Measurements from ENCODE around the gene PPP1R2. TPM values are rescaled to one million over a fixed set of nuclear protein-coding genes. Genes with fewer than 3 reads are reported as not detected.
A peak's percentile ranks its signal among the peaks of the same experiment; 100 is the strongest.

Gene PPP1R2
- total and polyA plus RNA-seq, 2 donors from 2014 or later = 34.0 to 49.0 TPM

DNA sequence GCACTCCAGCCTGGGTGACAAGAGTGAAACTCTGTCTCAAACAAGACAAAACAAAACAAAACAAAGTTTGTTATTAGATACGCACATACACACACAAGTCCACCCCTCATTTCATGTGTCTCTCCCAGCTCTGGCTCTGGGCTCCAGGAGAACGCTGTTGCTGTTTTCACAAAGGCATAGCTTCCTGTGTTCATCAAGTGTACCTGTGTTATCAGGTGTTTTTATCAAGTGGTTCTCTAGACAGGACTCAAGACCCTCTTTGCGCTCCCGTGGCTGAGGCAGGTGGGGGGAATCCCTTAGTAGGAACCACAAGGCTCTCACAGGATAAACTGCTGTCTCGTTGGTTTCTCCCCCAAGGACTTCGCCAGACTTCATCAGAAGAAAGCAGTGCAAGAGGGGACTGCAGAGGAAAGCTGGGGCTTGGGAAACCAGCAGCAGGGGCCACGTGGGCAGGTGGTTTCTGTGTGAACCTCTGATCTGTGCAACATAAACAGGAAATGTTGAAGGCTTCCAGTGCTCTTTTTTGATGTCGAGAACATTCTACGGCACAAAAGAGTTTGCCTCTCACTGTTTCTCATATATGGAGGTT lies 6.9 kb upstream of the PPP1R2 start:
- H3K36me3 ChIP-seq (ENCODE audit: control insufficient read depth in 2 of 3, insufficient read depth in 3 of 3, low read length in 3 of 3) = no peaks in the 10 kb centered on the region
- H3K4me1 ChIP-seq (ENCODE audit: control insufficient read depth in 2 of 3, insufficient read depth in 2 of 3, low read depth in 1 of 3, low read length in 3 of 3) = peaks cover 2 to 12% (median 3%) of the 10 kb centered on the region in 3 donors
- H3K27ac ChIP-seq (ENCODE audit: low read depth in 2 of 2, low read length in 2 of 2) = peak overlapping the region in 1 of 2 donors; percentile 23
- TF ChIP-seq, protein P1, sequence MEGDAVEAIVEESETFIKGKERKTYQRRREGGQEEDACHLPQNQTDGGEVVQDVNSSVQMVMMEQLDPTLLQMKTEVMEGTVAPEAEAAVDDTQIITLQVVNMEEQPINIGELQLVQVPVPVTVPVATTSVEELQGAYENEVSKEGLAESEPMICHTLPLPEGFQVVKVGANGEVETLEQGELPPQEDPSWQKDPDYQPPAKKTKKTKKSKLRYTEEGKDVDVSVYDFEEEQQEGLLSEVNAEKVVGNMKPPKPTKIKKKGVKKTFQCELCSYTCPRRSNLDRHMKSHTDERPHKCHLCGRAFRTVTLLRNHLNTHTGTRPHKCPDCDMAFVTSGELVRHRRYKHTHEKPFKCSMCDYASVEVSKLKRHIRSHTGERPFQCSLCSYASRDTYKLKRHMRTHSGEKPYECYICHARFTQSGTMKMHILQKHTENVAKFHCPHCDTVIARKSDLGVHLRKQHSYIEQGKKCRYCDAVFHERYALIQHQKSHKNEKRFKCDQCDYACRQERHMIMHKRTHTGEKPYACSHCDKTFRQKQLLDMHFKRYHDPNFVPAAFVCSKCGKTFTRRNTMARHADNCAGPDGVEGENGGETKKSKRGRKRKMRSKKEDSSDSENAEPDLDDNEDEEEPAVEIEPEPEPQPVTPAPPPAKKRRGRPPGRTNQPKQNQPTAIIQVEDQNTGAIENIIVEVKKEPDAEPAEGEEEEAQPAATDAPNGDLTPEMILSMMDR (IDR thresholded peaks at IDR 0.05; ENCODE audit: borderline replicate concordance, extremely low read depth, insufficient read depth) = no peak
- H3K9ac ChIP-seq (ENCODE audit: low read length in 3 of 3) = no peak overlapping the region
- peak in 1 of 5 donors; percentile 42 for DNase-seq
- intact Hi-C loops (cut with DNase I) = no loop called here
- H3K9me3 ChIP-seq (ENCODE audit: control insufficient read depth in 2 of 3, insufficient read depth in 1 of 3, low read length in 3 of 3) = no peaks in the 10 kb centered on the region
- no peak overlapping the region for H3K4me3 ChIP-seq (ENCODE audit: low read length in 3 of 3)
- no peaks in the 10 kb centered on the region for H3K27me3 ChIP-seq (ENCODE audit: control insufficient read depth, insufficient read depth, low read length)
- FAIRE-seq = no peak

GRCh38 chr3:195548987-195549386 lies 5.9 kb upstream of the PPP1R2 start:
- Histone ChIP-seq H3K4me3 (ENCODE audit: low read length in 3 of 3) (no peak overlapping the region), H3K36me3 (ENCODE audit: control insufficient read depth in 2 of 3, insufficient read depth in 3 of 3, low read length in 3 of 3) (no peaks in the 10 kb centered on the region), H3K9ac (ENCODE audit: low read length in 3 of 3) (no peak overlapping the region), H3K9me3 (ENCODE audit: control insufficient read depth in 2 of 3, insufficient read depth in 1 of 3, low read length in 3 of 3) (no peaks in the 10 kb centered on the region), H3K4me1 (ENCODE audit: control insufficient read depth in 2 of 3, insufficient read depth in 2 of 3, low read depth in 1 of 3, low read length in 3 of 3) (peaks cover 2 to 12% (median 8%) of the 10 kb centered on the region in 3 donors), H3K27ac (ENCODE audit: low read depth in 2 of 2, low read length in 2 of 2) (no peak overlapping the region), H3K27me3 (ENCODE audit: control insufficient read depth, insufficient read depth, low read length) (no peaks in the 10 kb centered on the region)
- no peak for FAIRE-seq
- no peak for DNase-seq
- TF ChIP-seq, protein P1 (IDR thresholded peaks at IDR 0.05; ENCODE audit: borderline replicate concordance, extremely low read depth, insufficient read depth) = no peak
- intact Hi-C loops (cut with DNase I) = no loop called here

DNA sequence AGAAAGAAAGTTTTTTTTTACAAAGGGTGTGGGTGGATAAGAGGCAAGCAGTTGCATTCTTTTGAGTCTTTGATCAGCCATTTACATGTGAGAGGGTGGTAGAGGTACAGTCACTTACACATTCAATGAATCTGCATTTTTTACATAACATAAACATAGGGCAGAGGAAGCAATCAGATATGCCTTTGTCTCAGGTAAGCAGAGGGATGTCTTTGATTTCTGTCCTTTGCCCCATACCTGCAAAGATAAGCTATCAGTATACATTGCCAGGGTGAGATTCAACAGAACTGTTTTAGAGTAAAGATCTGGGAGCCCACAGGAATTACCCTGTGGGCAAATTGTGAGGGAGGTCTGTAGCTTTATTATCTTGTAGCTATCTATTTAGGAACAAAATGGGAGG lies 5.4 kb upstream of the PPP1R2 start:
- FAIRE-seq = no peak
- H3K27me3 ChIP-seq (ENCODE audit: control insufficient read depth, insufficient read depth, low read length) = no peaks in the 10 kb centered on the region
- intact Hi-C loops (cut with DNase I) = no loop called here

More for the DNA sequence above, 5.4 kb upstream of the PPP1R2 start:
- Histone ChIP-seq H3K4me3 (ENCODE audit: low read length in 3 of 3) (no peak overlapping the region), H3K4me1 (ENCODE audit: control insufficient read depth in 2 of 3, insufficient read depth in 2 of 3, low read depth in 1 of 3, low read length in 3 of 3) (peaks cover 2 to 12% (median 9%) of the 10 kb centered on the region in 3 donors), H3K27ac (ENCODE audit: low read depth in 2 of 2, low read length in 2 of 2) (no peak overlapping the region), H3K9me3 (ENCODE audit: control insufficient read depth in 2 of 3, insufficient read depth in 1 of 3, low read length in 3 of 3) (no peaks in the 10 kb centered on the region), H3K36me3 (ENCODE audit: control insufficient read depth in 2 of 3, insufficient read depth in 3 of 3, low read length in 3 of 3) (no peaks in the 10 kb centered on the region), H3K9ac (ENCODE audit: low read length in 3 of 3) (no peak overlapping the region)
- TF ChIP-seq, protein P1 (IDR thresholded peaks at IDR 0.05; ENCODE audit: borderline replicate concordance, extremely low read depth, insufficient read depth) = no peak
- DNase-seq = no peak
